HUES6 (cell line): ENCODE data around the gene SSH2.
"Not testable (repeated sequence)": the region's sequence is repeated elsewhere in the genome, so short reads cannot be mapped to it uniquely, and the experiment has no call there.

ENCODE experiments used
- H3K27ac ChIP-seq: 2 replicates; pipeline ENCODE4 v1.7.0; 2013; ENCODE audit warnings: low read depth, mild to moderate bottlenecking, low read length, inconsistent platforms
- H3K27me3 ChIP-seq: 2 replicates; pipeline ENCODE4 v1.6.1; 2013; ENCODE audit warnings: low read length; ENCODE audit not compliant: control insufficient read depth, insufficient read depth
- H3K36me3 ChIP-seq: 2 replicates; pipeline ENCODE4 v1.6.1; 2013; ENCODE audit warnings: low read length; ENCODE audit not compliant: control insufficient read depth, insufficient read depth
- H3K4me1 ChIP-seq: 2 replicates; pipeline ENCODE4 v1.6.1; 2013; ENCODE audit warnings: low read length; ENCODE audit not compliant: control insufficient read depth, insufficient read depth
- H3K4me3 ChIP-seq: 2 replicates; pipeline ENCODE4 v1.5.1; 2013; ENCODE audit warnings: low read depth, low read length
- H3K9ac ChIP-seq: one replicate; pipeline ENCODE4 v1.6.1; 2013; ENCODE audit warnings: mild to moderate bottlenecking, low read length
- H3K9me3 ChIP-seq: 2 replicates; pipeline ENCODE4 v1.6.1; 2013; ENCODE audit warnings: low read depth, low read length; ENCODE audit not compliant: control insufficient read depth, insufficient read depth

SSH2 gene

DNA sequence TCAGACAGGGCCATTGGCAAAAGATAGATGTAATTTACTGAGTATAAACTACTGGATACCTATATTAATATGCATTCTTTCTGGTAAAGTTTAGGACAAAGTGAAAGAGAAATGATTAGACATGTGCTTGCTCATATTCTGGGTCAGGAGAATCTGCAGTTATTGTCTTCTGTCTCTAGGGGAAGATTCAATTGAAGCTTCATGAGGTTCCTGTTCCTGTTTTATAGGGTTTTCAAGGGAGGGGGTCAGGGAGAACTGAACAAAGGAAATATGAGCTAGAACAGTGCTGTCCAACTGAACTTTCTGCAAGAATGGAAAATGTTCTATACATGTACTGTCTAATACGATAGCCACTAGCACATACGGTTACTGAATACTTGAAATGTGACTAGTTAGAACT lies 248.0 kb downstream of the SSH2 start:
- no peak overlapping the region for H3K9ac ChIP-seq
- H3K4me1 ChIP-seq, result peaks cover 11% of the 10 kb centered on the region; the same call in 1 of the 2 replicates
- H3K4me3 ChIP-seq, result no peak overlapping the region
- H3K9me3 ChIP-seq, result no peaks in the 10 kb centered on the region
- H3K36me3 ChIP-seq, result no peaks in the 10 kb centered on the region
- no peak overlapping the region for H3K27ac ChIP-seq
- no peaks in the 10 kb centered on the region for H3K27me3 ChIP-seq

DNA sequence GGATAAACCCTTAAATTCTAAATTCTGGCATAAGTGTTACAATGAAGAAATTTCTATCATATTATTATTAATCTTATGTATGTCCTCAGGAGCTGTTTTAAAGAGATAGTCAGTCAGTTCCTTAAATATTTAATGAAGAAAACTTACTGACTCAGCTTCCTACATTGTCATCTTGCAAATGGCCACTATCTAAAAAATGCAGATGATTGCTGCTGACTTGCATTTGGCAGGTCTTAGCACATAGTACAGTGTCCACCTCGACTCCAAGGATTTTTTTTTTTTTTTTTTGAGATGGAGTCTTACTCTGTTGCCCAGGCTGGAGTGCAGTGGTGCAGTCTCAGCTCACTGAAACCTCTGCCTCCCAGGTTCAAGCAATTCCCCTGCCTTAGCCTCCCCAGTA lies 252.2 kb downstream of the SSH2 start:
- Histone ChIP-seq H3K27me3 (no peaks in the 10 kb centered on the region), H3K4me3 (no peak overlapping the region), H3K36me3 (no peaks in the 10 kb centered on the region), H3K4me1 (peaks cover 7% of the 10 kb centered on the region; the same call in 1 of the 2 replicates), H3K27ac (no peak overlapping the region), H3K9me3 (no peaks in the 10 kb centered on the region), H3K9ac (no peak overlapping the region)

- Histone ChIP-seq H3K4me1 (0 out of 2 replicates have a peak, but pooled peaks cover 4% of the 10 kb centered on the region), H3K36me3 (no peaks in the 10 kb centered on the region), H3K9ac (no peak overlapping the region), H3K4me3 (no peak overlapping the region), H3K27me3 (no peaks in the 10 kb centered on the region), H3K27ac (no peak overlapping the region), H3K9me3 (no peaks in the 10 kb centered on the region)
These were observed 252.7 kb downstream of the SSH2 start for GRCh38 chr17:29677221-29677791.

GRCh38 chr17:29675961-29676360 lies 254.1 kb downstream of the SSH2 start:
- not testable (repeated sequence) for H3K9me3 ChIP-seq, H3K4me3 ChIP-seq, H3K9ac ChIP-seq, H3K27me3 ChIP-seq, H3K36me3 ChIP-seq, H3K4me1 ChIP-seq, H3K27ac ChIP-seq

- peaks cover 4% of the 10 kb centered on the region; the same call in 1 of the 2 replicates for H3K36me3 ChIP-seq
- H3K27ac ChIP-seq, result no peak overlapping the region
- H3K9me3 ChIP-seq, result no peaks in the 10 kb centered on the region
- 0 out of 2 replicates have a peak, but pooled peaks cover 4% of the 10 kb centered on the region for H3K4me1 ChIP-seq
- no peak overlapping the region for H3K9ac ChIP-seq
- no peak overlapping the region for H3K4me3 ChIP-seq
- no peaks in the 10 kb centered on the region for H3K27me3 ChIP-seq
These were observed 255.7 kb downstream of the SSH2 start for GRCh38 chr17:29674281-29674680.

- Histone ChIP-seq H3K4me3 (no peak overlapping the region), H3K27ac (no peak overlapping the region), H3K9ac (no peak overlapping the region), H3K36me3 (peaks cover 4% of the 10 kb centered on the region; the same call in 1 of the 2 replicates), H3K4me1 (no peaks in the 10 kb centered on the region), H3K9me3 (no peaks in the 10 kb centered on the region), H3K27me3 (no peaks in the 10 kb centered on the region)
These were observed 258.4 kb downstream of the SSH2 start for GRCh38 chr17:29671661-29672060.

GRCh38 chr17:29669266-29669665 lies 260.8 kb downstream of the SSH2 start:
- Histone ChIP-seq H3K9me3 (no peaks in the 10 kb centered on the region), H3K27me3 (no peaks in the 10 kb centered on the region), H3K4me1 (no peaks in the 10 kb centered on the region), H3K4me3 (no peak overlapping the region), H3K27ac (no peak overlapping the region), H3K9ac (no peak overlapping the region), H3K36me3 (peaks cover 4% of the 10 kb centered on the region; the same call in 1 of the 2 replicates)

DNA sequence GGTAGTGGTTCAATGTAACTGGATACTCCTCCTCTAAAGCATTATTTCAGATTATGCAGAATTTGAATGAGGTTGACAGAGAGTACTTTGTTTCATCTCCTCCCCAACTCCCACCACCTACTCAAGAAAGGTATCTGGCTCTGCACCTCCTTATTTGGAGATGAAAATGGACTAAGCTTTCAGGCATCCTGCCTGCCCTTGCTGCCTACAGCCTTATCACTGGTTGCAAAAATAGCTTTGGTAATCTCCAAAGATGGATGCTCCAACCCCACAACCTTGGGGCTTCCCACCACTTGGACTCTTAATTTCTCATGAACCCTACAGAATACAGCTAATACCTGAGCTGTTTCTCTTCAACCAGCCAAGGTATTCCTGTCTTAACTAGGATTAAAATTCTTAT lies 262.1 kb downstream of the SSH2 start:
- Histone ChIP-seq H3K36me3 (peaks cover 4% of the 10 kb centered on the region; the same call in 1 of the 2 replicates), H3K9ac (no peak overlapping the region), H3K9me3 (no peaks in the 10 kb centered on the region), H3K27me3 (no peaks in the 10 kb centered on the region), H3K27ac (no peak overlapping the region), H3K4me3 (no peak overlapping the region), H3K4me1 (peaks cover 5% of the 10 kb centered on the region)

DNA sequence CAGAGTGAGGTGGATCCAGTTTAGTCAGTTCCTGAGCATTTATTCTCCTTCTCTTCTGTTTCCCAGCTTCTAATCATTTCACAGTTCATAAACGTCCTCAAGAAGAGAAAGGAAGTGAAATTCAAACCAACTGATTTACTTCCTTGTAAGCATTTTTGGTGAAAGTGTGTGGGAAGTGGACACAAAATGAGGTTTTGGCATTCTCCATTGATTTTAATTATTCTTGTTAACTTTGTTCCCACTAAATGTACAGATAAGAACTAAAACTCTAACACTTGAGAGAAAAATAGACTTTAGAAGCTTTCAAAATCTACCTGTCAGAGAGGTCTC lies 264.6 kb downstream of the SSH2 start:
- no peak overlapping the region for H3K4me3 ChIP-seq
- H3K9ac ChIP-seq, result no peak overlapping the region
- H3K4me1 ChIP-seq, result peaks cover 8% of the 10 kb centered on the region
- no peak overlapping the region for H3K27ac ChIP-seq
- H3K9me3 ChIP-seq, result no peaks in the 10 kb centered on the region
- no peaks in the 10 kb centered on the region; the same call in 1 of the 2 replicates for H3K36me3 ChIP-seq
- H3K27me3 ChIP-seq, result no peaks in the 10 kb centered on the region

DNA sequence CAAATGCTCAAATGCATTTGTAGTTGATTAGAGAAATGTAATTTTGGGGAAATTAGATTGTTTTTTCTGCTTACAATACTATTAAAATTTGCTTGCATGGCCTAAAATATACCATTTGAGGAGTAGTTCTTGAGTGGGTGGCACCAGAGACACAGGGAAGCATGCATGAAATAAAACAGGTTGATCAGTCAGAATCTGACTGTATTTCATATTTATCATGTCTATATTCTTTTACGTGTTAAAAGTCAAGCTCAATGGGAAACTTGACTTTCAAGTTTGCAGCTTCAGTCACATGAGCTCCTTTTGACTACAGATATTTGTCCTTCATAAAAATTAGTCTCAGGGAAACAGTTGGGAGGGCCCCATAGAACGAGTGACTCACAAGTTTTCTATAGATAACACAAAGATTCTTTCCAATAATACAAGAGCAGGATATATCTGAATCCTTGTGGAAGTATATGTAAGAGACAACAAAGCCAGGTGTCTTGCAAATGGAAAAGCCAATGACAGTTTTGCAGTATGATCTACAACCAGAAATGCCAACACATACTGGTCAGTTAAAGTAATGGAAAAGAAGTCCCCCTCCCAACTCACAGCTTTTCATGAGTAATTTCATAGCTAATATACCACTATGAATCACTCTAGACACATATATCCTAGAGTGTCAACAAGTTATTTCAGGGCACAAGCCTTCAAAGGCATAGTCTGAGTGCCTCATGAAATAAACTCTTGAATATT lies 265.1 kb downstream of the SSH2 start:
- Histone ChIP-seq H3K9me3 (no peaks in the 10 kb centered on the region), H3K27me3 (no peaks in the 10 kb centered on the region), H3K27ac (no peak overlapping the region), H3K4me1 (peaks cover 8% of the 10 kb centered on the region), H3K4me3 (no peak overlapping the region), H3K36me3 (no peaks in the 10 kb centered on the region; the same call in 1 of the 2 replicates), H3K9ac (no peak overlapping the region)

GRCh38 chr17:29663155-29663554 lies 266.9 kb downstream of the SSH2 start:
- H3K4me3 ChIP-seq, result no peak overlapping the region
- no peaks in the 10 kb centered on the region; the same call in 1 of the 2 replicates for H3K36me3 ChIP-seq
- peak overlapping the region; percentile 41; the same call in 1 of the 2 replicates for H3K27ac ChIP-seq
- H3K9ac ChIP-seq, result no peak overlapping the region
- H3K4me1 ChIP-seq, result peaks cover 8% of the 10 kb centered on the region
- no peaks in the 10 kb centered on the region for H3K27me3 ChIP-seq
- H3K9me3 ChIP-seq, result no peaks in the 10 kb centered on the region
